ENCODE measurements around the gene KLK15. TPM values are rescaled to one million over a fixed set of nuclear protein-coding genes. Genes with fewer than 3 reads are reported as not detected.

KLK15 gene
- total RNA-seq = not detected
- total RNA-seq (2013) = not detected
- total RNA-seq = 0 to 0.11 (median 0) reads per million in 29 experiments

- H3K36me3 ChIP-seq (ENCODE audit: control insufficient read depth in 2 of 2, extremely low read depth in 1 of 2, insufficient read depth in 1 of 2, low read length in 1 of 2) = no peaks in the 10 kb centered on the region
- Mint-ChIP-seq H3K4me1 (peaks cover 8 to 17% (median 14%) of the 10 kb centered on the region in 3 donors), H3K27ac (peak within 1 kb of the TSS in 1 of 2 donors; percentile 6), H3K4me3 (no peak within 1 kb of the TSS), H3K27me3 (peaks cover 54 to 63% of the 10 kb centered on the region in 2 donors), H3K36me3 (no peaks in the 10 kb centered on the region), H3K9me3 (no peaks in the 10 kb centered on the region)
- 71% methylated on average over 7 of the region's 8 CpGs for WGBS (ENCODE audit: insufficient coverage)
- ChIA-PET CTCF (no interaction called here), POLR2A (no interaction called here)
- H3K9me3 ChIP-seq = no peaks in the 10 kb centered on the region
- H3K4me1 ChIP-seq (ENCODE audit: control insufficient read depth in 1 of 2, extremely low read depth in 1 of 2, insufficient read depth in 2 of 2, low read length in 2 of 2) = peaks cover 0 to 15% of the 10 kb centered on the region in 2 experiments
- H3K27ac ChIP-seq (ENCODE audit: low read length) = no peak within 1 kb of the TSS
- H3K4me3 ChIP-seq (ENCODE audit: control insufficient read depth in 1 of 2, extremely low read depth in 1 of 2, low read length in 1 of 2) = no peak within 1 kb of the TSS
- DNase-seq (no peak), ATAC-seq (replicated peaks in 1 of 4) (no peak)
- H3K27me3 ChIP-seq (replicated peaks in 1 of 2; ENCODE audit: control insufficient read depth in 2 of 2, extremely low read depth in 1 of 2, insufficient read depth in 2 of 2, low read length in 1 of 2) = peaks cover 0 to 71% of the 10 kb centered on the region in 2 experiments
These were observed at the start of gene KLK15 for GRCh38 chr19:50833117-50833801. Gene KLK15, minus strand, starts transcription at chr19:50833574. Its CDS starts 2,082 bp downstream, at chr19:50831492.

GRCh38 chr19:50882188-50882587 is 48.8 kb upstream of the KLK15 start:
- Histone ChIP-seq H3K27me3 (replicated peaks in 1 of 2; ENCODE audit: control insufficient read depth in 2 of 2, extremely low read depth in 1 of 2, insufficient read depth in 2 of 2, low read length in 1 of 2) (peaks cover 5 to 35% of the 10 kb centered on the region in 2 experiments), H3K4me1 (ENCODE audit: control insufficient read depth in 1 of 2, extremely low read depth in 1 of 2, insufficient read depth in 2 of 2, low read length in 2 of 2) (no peaks in the 10 kb centered on the region), H3K27ac (ENCODE audit: low read length) (no peak overlapping the region), H3K4me3 (ENCODE audit: control insufficient read depth in 1 of 2, extremely low read depth in 1 of 2, low read length in 1 of 2) (no peak overlapping the region), H3K36me3 (ENCODE audit: control insufficient read depth in 2 of 2, extremely low read depth in 1 of 2, insufficient read depth in 1 of 2, low read length in 1 of 2) (no peaks in the 10 kb centered on the region), H3K9me3 (no peaks in the 10 kb centered on the region)
- Mint-ChIP-seq H3K27me3 (peaks cover 47 to 61% of the 10 kb centered on the region in 2 donors), H3K36me3 (no peaks in the 10 kb centered on the region), H3K4me3 (no peak overlapping the region), H3K27ac (no peak overlapping the region), H3K4me1 (no peaks in the 10 kb centered on the region), H3K9me3 (no peaks in the 10 kb centered on the region)
- CTCF ChIA-PET = no interaction called here
- POLR2A ChIA-PET = no interaction called here
- 67% methylated on average over 1 of the region's 3 CpGs for WGBS (ENCODE audit: insufficient coverage)
- ATAC-seq (replicated peaks in 1 of 4) = no peak
- DNase-seq = no peak

- ChIA-PET CTCF (no interaction called here), POLR2A (no interaction called here)
- Mint-ChIP-seq H3K4me3 (no peak overlapping the region), H3K36me3 (no peaks in the 10 kb centered on the region), H3K9me3 (no peaks in the 10 kb centered on the region), H3K4me1 (no peaks in the 10 kb centered on the region), H3K27ac (no peak overlapping the region), H3K27me3 (peaks cover 34 to 52% of the 10 kb centered on the region in 2 donors)
- 67% methylated on average over 5 of the region's 5 CpGs for WGBS (ENCODE audit: insufficient coverage)
- Histone ChIP-seq H3K4me3 (ENCODE audit: control insufficient read depth in 1 of 2, extremely low read depth in 1 of 2, low read length in 1 of 2) (no peak overlapping the region), H3K9me3 (no peaks in the 10 kb centered on the region), H3K27me3 (replicated peaks in 1 of 2; ENCODE audit: control insufficient read depth in 2 of 2, extremely low read depth in 1 of 2, insufficient read depth in 2 of 2, low read length in 1 of 2) (peaks cover 5 to 50% of the 10 kb centered on the region in 2 experiments), H3K27ac (ENCODE audit: low read length) (no peak overlapping the region), H3K4me1 (ENCODE audit: control insufficient read depth in 1 of 2, extremely low read depth in 1 of 2, insufficient read depth in 2 of 2, low read length in 2 of 2) (no peaks in the 10 kb centered on the region), H3K36me3 (ENCODE audit: control insufficient read depth in 2 of 2, extremely low read depth in 1 of 2, insufficient read depth in 1 of 2, low read length in 1 of 2) (no peaks in the 10 kb centered on the region)
- ATAC-seq (replicated peaks in 1 of 4) (no peak), DNase-seq (no peak)
These were observed 46.9 kb upstream of the KLK15 start for GRCh38 chr19:50880241-50880640.

GRCh38 chr19:50878851-50879250 is 45.5 kb upstream of the KLK15 start:
- Mint-ChIP-seq H3K9me3 (no peaks in the 10 kb centered on the region), H3K4me1 (no peaks in the 10 kb centered on the region), H3K4me3 (no peak overlapping the region), H3K36me3 (no peaks in the 10 kb centered on the region), H3K27ac (no peak overlapping the region), H3K27me3 (peaks cover 32 to 46% of the 10 kb centered on the region in 2 donors)
- H3K27ac ChIP-seq (ENCODE audit: low read length) = no peak overlapping the region
- DNase-seq = no peak
- H3K4me3 ChIP-seq (ENCODE audit: control insufficient read depth in 1 of 2, extremely low read depth in 1 of 2, low read length in 1 of 2) = no peak overlapping the region
- no peak for ATAC-seq (replicated peaks in 1 of 4)
- POLR2A ChIA-PET = no interaction called here
- 61% methylated on average over 4 of the region's 5 CpGs for WGBS (ENCODE audit: insufficient coverage)
- no peaks in the 10 kb centered on the region for H3K9me3 ChIP-seq
- CTCF ChIA-PET = interaction anchor here in 1 of 2 donors (0.6 kb wide), 2 partner anchors 43 to 613 kb away, joined by 3 to 5 read pairs; no protein-coding TSS in a partner anchor
- no peaks in the 10 kb centered on the region for H3K36me3 ChIP-seq (ENCODE audit: control insufficient read depth in 2 of 2, extremely low read depth in 1 of 2, insufficient read depth in 1 of 2, low read length in 1 of 2)
- no peaks in the 10 kb centered on the region for H3K4me1 ChIP-seq (ENCODE audit: control insufficient read depth in 1 of 2, extremely low read depth in 1 of 2, insufficient read depth in 2 of 2, low read length in 2 of 2)
- peaks cover 5 to 55% of the 10 kb centered on the region in 2 experiments for H3K27me3 ChIP-seq (replicated peaks in 1 of 2; ENCODE audit: control insufficient read depth in 2 of 2, extremely low read depth in 1 of 2, insufficient read depth in 2 of 2, low read length in 1 of 2)

GRCh38 chr19:50877338-50877737 is 44.0 kb upstream of the KLK15 start:
- H3K36me3 ChIP-seq (ENCODE audit: control insufficient read depth in 2 of 2, extremely low read depth in 1 of 2, insufficient read depth in 1 of 2, low read length in 1 of 2) = no peaks in the 10 kb centered on the region
- Mint-ChIP-seq H3K4me3 (no peak overlapping the region), H3K27ac (no peak overlapping the region), H3K9me3 (no peaks in the 10 kb centered on the region), H3K4me1 (no peaks in the 10 kb centered on the region), H3K36me3 (no peaks in the 10 kb centered on the region), H3K27me3 (peaks cover 33 to 47% of the 10 kb centered on the region in 2 donors)
- ChIA-PET POLR2A (no interaction called here), CTCF (no interaction called here)
- WGBS (ENCODE audit: insufficient coverage) = 41% methylated on average over 7 of the region's 8 CpGs
- no peaks in the 10 kb centered on the region for H3K4me1 ChIP-seq (ENCODE audit: control insufficient read depth in 1 of 2, extremely low read depth in 1 of 2, insufficient read depth in 2 of 2, low read length in 2 of 2)
- no peak overlapping the region for H3K27ac ChIP-seq (ENCODE audit: low read length)
- no peak for ATAC-seq (replicated peaks in 1 of 4)
- no peak for DNase-seq
- H3K9me3 ChIP-seq = no peaks in the 10 kb centered on the region
- H3K4me3 ChIP-seq (ENCODE audit: control insufficient read depth in 1 of 2, extremely low read depth in 1 of 2, low read length in 1 of 2) = no peak overlapping the region
- H3K27me3 ChIP-seq (replicated peaks in 1 of 2; ENCODE audit: control insufficient read depth in 2 of 2, extremely low read depth in 1 of 2, insufficient read depth in 2 of 2, low read length in 1 of 2) = peaks cover 4 to 60% of the 10 kb centered on the region in 2 experiments

GRCh38 chr19:50876456-50876855 is 43.1 kb upstream of the KLK15 start:
- Mint-ChIP-seq H3K9me3 (no peaks in the 10 kb centered on the region), H3K4me3 (no peak overlapping the region), H3K27me3 (peaks cover 30 to 43% of the 10 kb centered on the region in 2 donors), H3K4me1 (no peaks in the 10 kb centered on the region), H3K36me3 (no peaks in the 10 kb centered on the region), H3K27ac (no peak overlapping the region)
- Histone ChIP-seq H3K4me1 (ENCODE audit: control insufficient read depth in 1 of 2, extremely low read depth in 1 of 2, insufficient read depth in 2 of 2, low read length in 2 of 2) (no peaks in the 10 kb centered on the region), H3K4me3 (ENCODE audit: control insufficient read depth in 1 of 2, extremely low read depth in 1 of 2, low read length in 1 of 2) (no peak overlapping the region), H3K36me3 (ENCODE audit: control insufficient read depth in 2 of 2, extremely low read depth in 1 of 2, insufficient read depth in 1 of 2, low read length in 1 of 2) (no peaks in the 10 kb centered on the region), H3K27ac (ENCODE audit: low read length) (no peak overlapping the region), H3K9me3 (no peaks in the 10 kb centered on the region), H3K27me3 (replicated peaks in 1 of 2; ENCODE audit: control insufficient read depth in 2 of 2, extremely low read depth in 1 of 2, insufficient read depth in 2 of 2, low read length in 1 of 2) (peaks cover 4 to 60% of the 10 kb centered on the region in 2 experiments)
- ChIA-PET POLR2A (no interaction called here), CTCF (no interaction called here)
- DNase-seq (no peak), ATAC-seq (replicated peaks in 1 of 4) (no peak)
- 73% methylated on average over 5 of the region's 7 CpGs for WGBS (ENCODE audit: insufficient coverage)
